ENCODE data around the gene CRACDL. TPM values are rescaled to one million over a fixed set of nuclear protein-coding genes. Genes with fewer than 3 reads are reported as not detected.
A peak's percentile ranks its signal among the peaks of the same experiment; 100 is the strongest.

CRACDL gene
- total RNA-seq, 3 donors from 2014 or later, result 8.0 to 18.1 (median 17.8) TPM

DNA sequence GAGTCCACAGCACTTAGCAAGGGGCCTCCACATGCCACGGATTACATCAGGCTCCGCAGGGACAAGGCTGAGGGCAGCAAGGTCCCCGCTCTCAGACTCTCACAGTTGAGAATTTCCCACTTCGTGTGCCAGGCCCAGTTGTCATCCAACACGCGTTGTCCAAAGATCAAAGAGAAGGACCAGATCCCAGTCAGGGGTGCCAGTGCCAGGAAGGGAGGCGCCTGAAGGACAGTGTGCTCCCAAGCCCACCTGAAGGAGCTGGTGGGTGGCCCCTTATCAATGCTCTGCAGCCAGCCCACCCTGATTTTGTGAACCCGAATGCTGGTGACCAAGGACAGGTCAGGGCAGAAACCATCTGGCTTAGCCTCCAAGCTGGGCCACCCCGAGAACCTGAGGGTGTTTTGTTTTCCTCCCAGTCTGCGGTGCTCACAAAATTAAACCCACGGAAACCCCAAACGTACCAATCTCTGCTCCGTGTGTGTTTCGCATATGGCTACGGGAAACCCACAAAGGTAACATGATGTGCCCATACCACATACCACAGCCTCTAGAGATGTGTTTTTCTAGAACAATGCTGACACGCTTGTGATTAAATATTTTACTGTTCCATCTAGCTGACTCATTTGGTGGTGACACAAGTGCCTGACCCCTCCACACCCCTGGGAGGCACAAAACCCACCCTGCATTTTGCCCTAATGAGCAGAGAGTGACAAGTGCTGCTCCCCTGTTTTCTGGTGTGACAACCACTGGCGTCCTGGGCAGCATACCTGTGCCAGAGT lies 24.5 kb downstream of the CRACDL start:
- TF ChIP-seq, protein P1, sequence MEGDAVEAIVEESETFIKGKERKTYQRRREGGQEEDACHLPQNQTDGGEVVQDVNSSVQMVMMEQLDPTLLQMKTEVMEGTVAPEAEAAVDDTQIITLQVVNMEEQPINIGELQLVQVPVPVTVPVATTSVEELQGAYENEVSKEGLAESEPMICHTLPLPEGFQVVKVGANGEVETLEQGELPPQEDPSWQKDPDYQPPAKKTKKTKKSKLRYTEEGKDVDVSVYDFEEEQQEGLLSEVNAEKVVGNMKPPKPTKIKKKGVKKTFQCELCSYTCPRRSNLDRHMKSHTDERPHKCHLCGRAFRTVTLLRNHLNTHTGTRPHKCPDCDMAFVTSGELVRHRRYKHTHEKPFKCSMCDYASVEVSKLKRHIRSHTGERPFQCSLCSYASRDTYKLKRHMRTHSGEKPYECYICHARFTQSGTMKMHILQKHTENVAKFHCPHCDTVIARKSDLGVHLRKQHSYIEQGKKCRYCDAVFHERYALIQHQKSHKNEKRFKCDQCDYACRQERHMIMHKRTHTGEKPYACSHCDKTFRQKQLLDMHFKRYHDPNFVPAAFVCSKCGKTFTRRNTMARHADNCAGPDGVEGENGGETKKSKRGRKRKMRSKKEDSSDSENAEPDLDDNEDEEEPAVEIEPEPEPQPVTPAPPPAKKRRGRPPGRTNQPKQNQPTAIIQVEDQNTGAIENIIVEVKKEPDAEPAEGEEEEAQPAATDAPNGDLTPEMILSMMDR (IDR thresholded peaks at IDR 0.05), result no peak
- intact Hi-C loops (cut with DNase I, micrococcal nuclease), result no loop called here
- ATAC-seq (peak; percentile 20), DNase-seq (no peak)
- H3K9me3 ChIP-seq, result no peaks in the 10 kb centered on the region
- H3K36me3 ChIP-seq (ENCODE audit: low read depth), result no peaks in the 10 kb centered on the region
- H3K4me3 ChIP-seq, result no peak overlapping the region
- H3K4me1 ChIP-seq (ENCODE audit: low read depth), result peaks cover 2% of the 10 kb centered on the region

DNA sequence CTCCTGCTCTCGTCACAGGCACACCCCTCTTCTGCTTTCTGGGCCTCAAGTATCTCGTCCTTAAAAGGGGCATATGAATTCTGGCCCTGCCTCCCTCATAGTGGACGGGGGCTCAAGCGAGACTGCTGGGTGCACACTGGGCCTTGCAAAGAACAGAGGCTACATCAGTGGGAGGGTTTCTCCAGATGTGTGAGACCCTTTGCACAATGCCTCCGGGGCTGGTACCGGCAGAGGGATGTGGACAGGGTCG lies 25.0 kb downstream of the CRACDL start:
- no peak overlapping the region for H3K4me3 ChIP-seq
- ATAC-seq (no peak), DNase-seq (no peak)
- intact Hi-C loops (cut with DNase I, micrococcal nuclease), result no loop called here
- H3K36me3 ChIP-seq (ENCODE audit: low read depth), result no peaks in the 10 kb centered on the region
- H3K9me3 ChIP-seq, result no peaks in the 10 kb centered on the region
- TF ChIP-seq, protein P1 (IDR thresholded peaks at IDR 0.05), result no peak
- H3K4me1 ChIP-seq (ENCODE audit: low read depth), result peaks cover 2% of the 10 kb centered on the region

- DNase-seq (no peak), ATAC-seq (no peak)
- Histone ChIP-seq H3K4me3 (no peak overlapping the region), H3K36me3 (ENCODE audit: low read depth) (no peaks in the 10 kb centered on the region), H3K4me1 (ENCODE audit: low read depth) (peaks cover 2% of the 10 kb centered on the region), H3K9me3 (no peaks in the 10 kb centered on the region)
- TF ChIP-seq, protein P1 (IDR thresholded peaks at IDR 0.05), result no peak
- intact Hi-C loops (cut with DNase I, micrococcal nuclease), result no loop called here
Measured at GRCh38 chr2:98910349-98911125, 25.5 kb downstream of the CRACDL start.

GRCh38 chr2:98909317-98910211 lies 26.5 kb downstream of the CRACDL start:
- H3K4me3 ChIP-seq, result no peak overlapping the region
- H3K4me1 ChIP-seq (ENCODE audit: low read depth), result peaks cover 2% of the 10 kb centered on the region
- TF ChIP-seq, protein P1 (IDR thresholded peaks at IDR 0.05), result no peak
- peak; percentile 81 for ATAC-seq
- DNase-seq, result peak; percentile 12 to 68 (median 36)
- no peaks in the 10 kb centered on the region for H3K9me3 ChIP-seq
- H3K36me3 ChIP-seq (ENCODE audit: low read depth), result no peaks in the 10 kb centered on the region
- intact Hi-C loops (cut with DNase I, micrococcal nuclease), result no loop called here

DNA sequence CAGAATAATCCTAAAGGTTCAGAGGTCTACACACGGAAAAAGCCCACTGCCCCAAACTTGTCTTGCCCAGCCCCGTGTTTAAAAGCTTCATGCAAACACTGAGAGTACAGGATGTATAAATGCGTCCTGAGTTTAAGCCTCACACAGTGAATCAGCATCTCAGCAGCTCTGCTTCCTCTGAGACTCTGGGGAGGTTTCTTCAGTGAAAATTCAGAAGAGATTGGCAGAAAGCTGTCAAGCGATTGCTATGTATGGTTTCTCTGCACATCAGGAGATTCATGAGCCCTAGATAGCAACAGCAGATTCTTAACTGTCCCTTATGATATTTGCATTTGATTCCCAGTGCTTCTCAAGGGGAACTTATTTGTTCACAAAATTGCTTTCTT lies 27.1 kb downstream of the CRACDL start:
- intact Hi-C loops (cut with DNase I, micrococcal nuclease), result no loop called here
- no peak for ATAC-seq
- Histone ChIP-seq H3K36me3 (ENCODE audit: low read depth) (no peaks in the 10 kb centered on the region), H3K9me3 (no peaks in the 10 kb centered on the region), H3K4me1 (ENCODE audit: low read depth) (peaks cover 2% of the 10 kb centered on the region), H3K4me3 (no peak overlapping the region)
- TF ChIP-seq, protein P1 (IDR thresholded peaks at IDR 0.05), result no peak
- no peak for DNase-seq
